Neural progenitor cell (in vitro differentiated cells): ENCODE data around the gene GASK1B.

ENCODE experiments used
- CTCF ChIP-seq: fragments of 200-600 bp; sonication (generic); IDR thresholded peaks from 2 replicates; pipeline ENCODE4 v1.5.1; 2017; ENCODE audit warnings: antibody characterized with exemption, mild to moderate bottlenecking
- EZH2 ChIP-seq: fragments of 200-600 bp; sonication (generic); IDR thresholded peaks from 2 replicates; pipeline ENCODE4 v1.6.1; 2017; ENCODE audit warnings: antibody characterized with exemption, mild to moderate bottlenecking, moderate library complexity

GRCh38 chr4:158133551-158133950 is 39.3 kb downstream of the GASK1B start:
- TF ChIP-seq CTCF (no peak), EZH2 (no peak)
